Measurements from ENCODE around the gene KLHL22.

GRCh38 chr22:20401376-20402014 is 94.1 kb downstream of the KLHL22 start:
- TF ChIP-seq CTCF (IDR thresholded peaks at IDR 0.05) (no peak), POLR2A (IDR thresholded peaks at IDR 0.05) (no peak)
